Neural cell (in vitro differentiated cells): ENCODE measurements around the gene MTCH1.

Experiments used
- POLR2AphosphoS5 ChIP-seq: IDR thresholded peaks from 2 replicates; pipeline ENCODE4 v1.6.1; 2012
- RAD21 ChIP-seq: fragments of 450-650 bp; conservative IDR thresholded peaks from 2 replicates; pipeline ENCODE4 v1.6.1; 2014; ENCODE audit warnings: antibody characterized with exemption, mild to moderate bottlenecking, moderate library complexity
- TF ChIP-seq, protein P1 (sequence below): fragments of 450-650 bp; IDR thresholded peaks from 2 replicates; pipeline ENCODE4 v1.5.1; 2014; ENCODE audit warnings: antibody characterized with exemption, mild to moderate bottlenecking, moderate library complexity; ENCODE audit not compliant: poor library complexity, severe bottlenecking

DNA sequence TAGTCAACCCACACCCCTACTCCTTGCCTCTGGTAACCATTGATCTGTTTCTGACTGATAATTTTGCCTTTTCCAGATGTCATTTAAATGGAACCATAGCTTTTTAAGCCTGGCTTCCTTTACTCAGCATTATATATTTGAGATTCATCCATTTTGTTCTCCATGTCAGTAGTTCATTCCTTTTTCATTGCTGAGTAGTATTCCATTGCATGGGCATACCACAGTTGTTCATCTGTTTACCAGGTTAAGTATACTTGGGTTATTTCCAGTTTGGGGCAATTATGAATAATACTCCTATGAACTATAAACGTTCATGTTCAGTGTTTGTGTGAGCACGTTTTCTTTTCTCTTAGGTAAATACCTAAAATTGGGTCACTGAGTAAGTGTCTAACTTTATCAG lies 44.6 kb upstream of the MTCH1 start:
- TF ChIP-seq, protein P1, sequence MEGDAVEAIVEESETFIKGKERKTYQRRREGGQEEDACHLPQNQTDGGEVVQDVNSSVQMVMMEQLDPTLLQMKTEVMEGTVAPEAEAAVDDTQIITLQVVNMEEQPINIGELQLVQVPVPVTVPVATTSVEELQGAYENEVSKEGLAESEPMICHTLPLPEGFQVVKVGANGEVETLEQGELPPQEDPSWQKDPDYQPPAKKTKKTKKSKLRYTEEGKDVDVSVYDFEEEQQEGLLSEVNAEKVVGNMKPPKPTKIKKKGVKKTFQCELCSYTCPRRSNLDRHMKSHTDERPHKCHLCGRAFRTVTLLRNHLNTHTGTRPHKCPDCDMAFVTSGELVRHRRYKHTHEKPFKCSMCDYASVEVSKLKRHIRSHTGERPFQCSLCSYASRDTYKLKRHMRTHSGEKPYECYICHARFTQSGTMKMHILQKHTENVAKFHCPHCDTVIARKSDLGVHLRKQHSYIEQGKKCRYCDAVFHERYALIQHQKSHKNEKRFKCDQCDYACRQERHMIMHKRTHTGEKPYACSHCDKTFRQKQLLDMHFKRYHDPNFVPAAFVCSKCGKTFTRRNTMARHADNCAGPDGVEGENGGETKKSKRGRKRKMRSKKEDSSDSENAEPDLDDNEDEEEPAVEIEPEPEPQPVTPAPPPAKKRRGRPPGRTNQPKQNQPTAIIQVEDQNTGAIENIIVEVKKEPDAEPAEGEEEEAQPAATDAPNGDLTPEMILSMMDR: no peak
- TF ChIP-seq RAD21 (no peak), POLR2AphosphoS5 (no peak)
